Lower leg skin (tissue), 3 donors: Measurements from ENCODE around the gene TBC1D8.

Source experiments
- POLR2A ChIP-seq, 2 donors: fragments of 450-650 bp; IDR thresholded peaks; one replicate each; pipeline ENCODE4 v1.6.1; 2016 to 2017; ENCODE audit warnings: antibody characterized with exemption in 2 of 2, mild to moderate bottlenecking in 1 of 2, moderate library complexity in 1 of 2
- TF ChIP-seq, protein P1 (sequence below), 3 donors: fragments of 450-650 bp; IDR thresholded peaks; one replicate each; pipeline ENCODE4 v1.5.1; 2016; ENCODE audit warnings: antibody characterized with exemption in 3 of 3, mild to moderate bottlenecking in 3 of 3, moderate library complexity in 2 of 3

GRCh38 chr2:101038455-101039255, 112.5 kb downstream of the TBC1D8 start:
- TF ChIP-seq, protein P1, sequence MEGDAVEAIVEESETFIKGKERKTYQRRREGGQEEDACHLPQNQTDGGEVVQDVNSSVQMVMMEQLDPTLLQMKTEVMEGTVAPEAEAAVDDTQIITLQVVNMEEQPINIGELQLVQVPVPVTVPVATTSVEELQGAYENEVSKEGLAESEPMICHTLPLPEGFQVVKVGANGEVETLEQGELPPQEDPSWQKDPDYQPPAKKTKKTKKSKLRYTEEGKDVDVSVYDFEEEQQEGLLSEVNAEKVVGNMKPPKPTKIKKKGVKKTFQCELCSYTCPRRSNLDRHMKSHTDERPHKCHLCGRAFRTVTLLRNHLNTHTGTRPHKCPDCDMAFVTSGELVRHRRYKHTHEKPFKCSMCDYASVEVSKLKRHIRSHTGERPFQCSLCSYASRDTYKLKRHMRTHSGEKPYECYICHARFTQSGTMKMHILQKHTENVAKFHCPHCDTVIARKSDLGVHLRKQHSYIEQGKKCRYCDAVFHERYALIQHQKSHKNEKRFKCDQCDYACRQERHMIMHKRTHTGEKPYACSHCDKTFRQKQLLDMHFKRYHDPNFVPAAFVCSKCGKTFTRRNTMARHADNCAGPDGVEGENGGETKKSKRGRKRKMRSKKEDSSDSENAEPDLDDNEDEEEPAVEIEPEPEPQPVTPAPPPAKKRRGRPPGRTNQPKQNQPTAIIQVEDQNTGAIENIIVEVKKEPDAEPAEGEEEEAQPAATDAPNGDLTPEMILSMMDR (IDR thresholded peaks at IDR 0.05): no peak
- no peak for TF ChIP-seq POLR2A (IDR thresholded peaks at IDR 0.05)
